ENCODE data around the gene SRD5A3. TPM values are rescaled to one million over a fixed set of nuclear protein-coding genes. Genes with fewer than 3 reads are reported as not detected.

The SRD5A3 gene
- total RNA-seq, 2 experiments from 2014 or later, result 21.7 to 22.3 TPM

Other genes starting within 250 kb of the SRD5A3 start
- gene KDR, start 220.6 kb upstream of the SRD5A3 start, total RNA-seq, result not detected
- gene TMEM165, start 49.7 kb downstream of the SRD5A3 start, total RNA-seq, result 10 to 100 TPM; 39.1 to 40.6 TPM
- 1 to 10 TPM; 8.1 to 8.5 TPM for gene CLOCK, start 200.7 kb downstream of the SRD5A3 start, total RNA-seq
- not detected for gene PDCL2, start 246.0 kb downstream of the SRD5A3 start, total RNA-seq

Data from activated naive CD4-positive, alpha-beta T cell treated with anti-CD3 and anti-CD28 coated beads for 36 hours (primary cell).